Kidney epithelial cell (primary cell): Measurements from ENCODE around the gene RGS9. TPM values are rescaled to one million over a fixed set of nuclear protein-coding genes. Genes with fewer than 3 reads are reported as not detected.

ENCODE experiments used
- DNase-seq: peaks from one replicate; pipeline ENCODE4 v3.0.0-alpha.2; 2010; ENCODE audit warnings: low read depth
- H3K27me3 ChIP-seq: 2 replicates; pipeline ENCODE4 v1.6.0; 2011; ENCODE audit warnings: low read length; ENCODE audit not compliant: control insufficient read depth, insufficient read depth
- H3K36me3 ChIP-seq: 2 replicates; pipeline ENCODE4 v1.5.1; 2011; ENCODE audit warnings: low read length; ENCODE audit not compliant: control insufficient read depth, insufficient read depth
- H3K4me3 ChIP-seq: 2 replicates; pipeline ENCODE4 v1.5.1; 2011; ENCODE audit warnings: low read depth, mild to moderate bottlenecking, control low read depth, low read length
- CTCF ChIP-seq: IDR thresholded peaks from 2 replicates; pipeline ENCODE4 v1.5.1; 2011; ENCODE audit warnings: mild to moderate bottlenecking, moderate library complexity, low read length, control low read depth, inconsistent platforms; ENCODE audit not compliant: insufficient read depth, poor library complexity, severe bottlenecking
- total RNA-seq: library from RNA; depleted of rRNA; stranded (reverse); fragments of >200 nt; gene quantifications from 2 replicates; pipeline ENCODE4 v1.2.3, GENCODE V29; 2015

The RGS9 gene
- total RNA-seq, 1 donor from 2014 or later, result 7.5 TPM

- H3K36me3 ChIP-seq, result no peaks in the 10 kb centered on the region
- no peak overlapping the region for H3K4me3 ChIP-seq
- no peak for TF ChIP-seq CTCF
- DNase-seq, result no peak
- H3K27me3 ChIP-seq, result no peaks in the 10 kb centered on the region
These were observed 19.8 kb downstream of the RGS9 start for GRCh38 chr17:65156835-65157565.

- no peak for TF ChIP-seq CTCF
- no peaks in the 10 kb centered on the region for H3K27me3 ChIP-seq
- DNase-seq, result no peak
- no peaks in the 10 kb centered on the region for H3K36me3 ChIP-seq
- no peak overlapping the region for H3K4me3 ChIP-seq
These were observed 20.9 kb downstream of the RGS9 start for GRCh38 chr17:65158041-65158440.

- H3K27me3 ChIP-seq, result no peaks in the 10 kb centered on the region
- H3K36me3 ChIP-seq, result no peaks in the 10 kb centered on the region
- TF ChIP-seq CTCF, result no peak
- no peak overlapping the region for H3K4me3 ChIP-seq
- DNase-seq, result no peak
These were observed 21.5 kb downstream of the RGS9 start for GRCh38 chr17:65158622-65159021.

- Histone ChIP-seq H3K27me3 (no peaks in the 10 kb centered on the region), H3K4me3 (no peak overlapping the region), H3K36me3 (no peaks in the 10 kb centered on the region)
- TF ChIP-seq CTCF, result no peak
- no peak for DNase-seq
These were observed 23.3 kb downstream of the RGS9 start for GRCh38 chr17:65160516-65160915.

GRCh38 chr17:65163990-65164495, 26.9 kb downstream of the RGS9 start:
- Histone ChIP-seq H3K4me3 (no peak overlapping the region), H3K27me3 (no peaks in the 10 kb centered on the region), H3K36me3 (no peaks in the 10 kb centered on the region)
- no peak for DNase-seq
- TF ChIP-seq CTCF, result no peak

GRCh38 chr17:65166787-65167186, 29.6 kb downstream of the RGS9 start:
- no peak overlapping the region for H3K4me3 ChIP-seq
- no peak for DNase-seq
- H3K27me3 ChIP-seq, result no peaks in the 10 kb centered on the region
- TF ChIP-seq CTCF, result no peak
- no peaks in the 10 kb centered on the region for H3K36me3 ChIP-seq
